DMS153 treated with DMSO at 0.1 percent for 48 hours (cell line): Measurements from ENCODE around the gene CLCN2.
A peak's percentile ranks its signal among the peaks of the same experiment; 100 is the strongest.

Experiments used
- DNase-seq: peaks from one replicate; lab custom pipeline; 2025; ENCODE audit not compliant: unreplicated experiment; lab: John Stamatoyannopoulos, UW

The CLCN2 gene

GRCh38 chr3:184381261-184382224 lies 20.1 kb upstream of the CLCN2 start:
- no peak for DNase-seq

- DNase-seq: no peak
Observed at GRCh38 chr3:184380627-184381260, 19.3 kb upstream of the CLCN2 start.

- DNase-seq: no peak
Observed at GRCh38 chr3:184380185-184380626, 18.8 kb upstream of the CLCN2 start.

GRCh38 chr3:184379358-184380184 lies 18.2 kb upstream of the CLCN2 start, which contains the start of gene CHRD:
Gene CHRD, plus strand, starts transcription at chr3:184380054. Its CDS starts 265 bp downstream, at chr3:184380319.
- DNase-seq: no peak

- DNase-seq: no peak
Observed at GRCh38 chr3:184378651-184379357, 17.4 kb upstream of the CLCN2 start.

GRCh38 chr3:184377882-184378445 lies 16.6 kb upstream of the CLCN2 start, which contains the start of gene THPO:
Gene THPO, minus strand, starts transcription at chr3:184378207. Its CDS starts 1,948 bp downstream, at chr3:184376259.
- DNase-seq: no peak

- DNase-seq: no peak
Observed at GRCh38 chr3:184377374-184377773, 16.0 kb upstream of the CLCN2 start.

- no peak for DNase-seq
Observed at GRCh38 chr3:184375747-184376461, 14.5 kb upstream of the CLCN2 start.

- DNase-seq: no peak
Observed at GRCh38 chr3:184373422-184373821, 12.0 kb upstream of the CLCN2 start.

- DNase-seq: no peak
Observed at GRCh38 chr3:184372911-184373310, 11.5 kb upstream of the CLCN2 start.

GRCh38 chr3:184372296-184372821 lies 11.0 kb upstream of the CLCN2 start:
- no peak for DNase-seq

- DNase-seq: peak; percentile 82
Observed at GRCh38 chr3:184371570-184372018, 10.2 kb upstream of the CLCN2 start.

GRCh38 chr3:184368586-184369183 lies 7.3 kb upstream of the CLCN2 start:
- no peak for DNase-seq

- DNase-seq: no peak
Observed at GRCh38 chr3:184368116-184368515, 6.7 kb upstream of the CLCN2 start.

- DNase-seq: no peak
Observed at GRCh38 chr3:184366619-184367289, 5.3 kb upstream of the CLCN2 start.

GRCh38 chr3:184362668-184363546 lies 1.5 kb upstream of the CLCN2 start:
- DNase-seq: peak; percentile 95
